Esophagus squamous epithelium (tissue), 5 donors: Measurements from ENCODE around the gene WWOX. TPM values are rescaled to one million over a fixed set of nuclear protein-coding genes. Genes with fewer than 3 reads are reported as not detected.

Experiments
- DNase-seq: peaks from one replicate; lab custom pipeline; 2025; lab: John Stamatoyannopoulos, UW
- H3K27ac ChIP-seq, 4 donors: fragments of 200-600 bp; sonication (generic); one replicate each; pipeline ENCODE4 v1.5.1; 2016 to 2019; ENCODE audit warnings: mild to moderate bottlenecking in 1 of 4
- H3K27me3 ChIP-seq, 4 donors: fragments of 200-600 bp; sonication (generic); 1 replicate in 3 of 4; 2 replicates in 1 of 4; pipeline versions ENCODE4 v1.5.1 to v1.6.0; 2017 to 2021; ENCODE audit warnings: antibody characterized with exemption in 1 of 4
- H3K36me3 ChIP-seq, 3 donors: fragments of 200-600 bp; sonication (generic); one replicate each; pipeline ENCODE4 v1.5.1; 2016 to 2019
- H3K4me1 ChIP-seq, 3 donors: fragments of 200-600 bp; sonication (generic); one replicate each; pipeline ENCODE4 v1.5.1; 2017 to 2019
- H3K4me3 ChIP-seq, 4 donors: fragments of 200-600 bp; sonication (generic); 1 replicate in 3 of 4; 2 replicates in 1 of 4; pipeline ENCODE4 v1.5.1; 2016 to 2019; ENCODE audit warnings: mild to moderate bottlenecking in 2 of 4, moderate library complexity in 1 of 4
- H3K9me3 ChIP-seq, 3 donors: fragments of 200-600 bp; sonication (generic); one replicate each; pipeline ENCODE4 v1.5.1; 2016 to 2019
- CTCF ChIP-seq, 6 experiments: fragments of 450-650 bp in 4 of 6; fragments of 200-600 bp in 2 of 6; sonication (generic) in 2 of 6; IDR thresholded peaks; one replicate each; pipeline ENCODE4 v1.5.1; 2016 to 2019; ENCODE audit warnings: antibody characterized with exemption in 6 of 6, mild to moderate bottlenecking in 4 of 6, moderate library complexity in 4 of 6
- POLR2A ChIP-seq, 4 donors: fragments of 450-650 bp; IDR thresholded peaks; one replicate each; pipeline ENCODE4 v1.6.1; 2017; ENCODE audit warnings: antibody characterized with exemption in 4 of 4, mild to moderate bottlenecking in 4 of 4, moderate library complexity in 3 of 4
- WGBS, 2 donors: methylation state at CpG; one replicate each; pipeline ENCODE4 v1.1.5; 2018; 5-methylcytosine and 5-hydroxymethylcytosine counted together
- intact Hi-C: fragments of 100-400 bp; cut with DNase I; formaldehyde crosslinking; loops from one replicate; pipeline ENCODE4 v1.15.0; 2022
- total RNA-seq, 4 donors: library from RNA; depleted of rRNA; stranded (reverse); fragments of >200 nt; gene quantifications; one replicate each; pipeline ENCODE4 v1.1.0, GENCODE V29; 2016
- donor health status: DM: yes; HTN: yes; CAD: no.

Gene WWOX
- total RNA-seq, 4 donors from 2014 or later = 20.9 to 31.1 (median 27.5) TPM

- intact Hi-C loops = no loop called here
- DNase-seq = no peak
- TF ChIP-seq POLR2A (IDR thresholded peaks at IDR 0.05) (no peak), CTCF (IDR thresholded peaks at IDR 0.05) (no peak)
- H3K36me3 ChIP-seq = no peaks in the 10 kb centered on the region
- H3K27me3 ChIP-seq = no peaks in the 10 kb centered on the region
- H3K9me3 ChIP-seq = no peaks in the 10 kb centered on the region
- H3K27ac ChIP-seq = no peak overlapping the region
- H3K4me3 ChIP-seq = no peak overlapping the region
- H3K4me1 ChIP-seq = peaks cover 0 to 7% (median 0%) of the 10 kb centered on the region in 3 donors
- WGBS, 2 donors = 85 to 87% methylated on average over 15 of the region's 15 CpGs
Observed at GRCh38 chr16:78994135-78994745, 894.8 kb downstream of the WWOX start.

- TF ChIP-seq POLR2A (IDR thresholded peaks at IDR 0.05) = no peak
- TF ChIP-seq CTCF (IDR thresholded peaks at IDR 0.05) = no peak
- H3K36me3 ChIP-seq = no peaks in the 10 kb centered on the region
- intact Hi-C loops = no loop called here
- no peaks in the 10 kb centered on the region for H3K9me3 ChIP-seq
- 83 to 84% methylated on average over 3 of the region's 3 CpGs for WGBS, 2 donors
- H3K4me1 ChIP-seq = peaks cover 0 to 4% (median 0%) of the 10 kb centered on the region in 3 donors
- H3K27me3 ChIP-seq = no peaks in the 10 kb centered on the region
- no peak overlapping the region for H3K27ac ChIP-seq
- no peak overlapping the region for H3K4me3 ChIP-seq
- DNase-seq = no peak
Observed at GRCh38 chr16:78995441-78995840, 896.0 kb downstream of the WWOX start.

GRCh38 chr16:78996790-78997189 lies 897.3 kb downstream of the WWOX start:
- Histone ChIP-seq H3K27me3 (no peaks in the 10 kb centered on the region), H3K9me3 (no peaks in the 10 kb centered on the region), H3K4me3 (no peak overlapping the region), H3K27ac (no peak overlapping the region), H3K4me1 (peaks cover 0 to 4% (median 0%) of the 10 kb centered on the region in 3 donors), H3K36me3 (no peaks in the 10 kb centered on the region)
- DNase-seq = no peak
- TF ChIP-seq CTCF (IDR thresholded peaks at IDR 0.05) = no peak
- intact Hi-C loops = no loop called here
- 89 to 92% methylated on average over 14 to 16 of the region's 16 CpGs for WGBS, 2 donors

GRCh38 chr16:78998879-78999278 lies 899.4 kb downstream of the WWOX start:
- TF ChIP-seq CTCF (IDR thresholded peaks at IDR 0.05) = no peak
- TF ChIP-seq POLR2A (IDR thresholded peaks at IDR 0.05) = no peak
- intact Hi-C loops = no loop called here
- Histone ChIP-seq H3K27me3 (no peaks in the 10 kb centered on the region), H3K4me3 (no peak overlapping the region), H3K27ac (no peak overlapping the region), H3K4me1 (peaks cover 0 to 4% (median 0%) of the 10 kb centered on the region in 3 donors), H3K36me3 (no peaks in the 10 kb centered on the region), H3K9me3 (no peaks in the 10 kb centered on the region)
- no peak for DNase-seq
- 47 to 63% methylated on average over 7 to 10 of the region's 11 CpGs for WGBS, 2 donors

- no peak for TF ChIP-seq POLR2A (IDR thresholded peaks at IDR 0.05)
- TF ChIP-seq CTCF (IDR thresholded peaks at IDR 0.05) = no peak
- intact Hi-C loops = no loop called here
- WGBS, 2 donors = 53 to 68% methylated on average over 9 to 10 of the region's 10 CpGs
- Histone ChIP-seq H3K9me3 (no peaks in the 10 kb centered on the region), H3K27ac (no peak overlapping the region), H3K36me3 (no peaks in the 10 kb centered on the region), H3K4me1 (peaks cover 0 to 4% (median 0%) of the 10 kb centered on the region in 3 donors), H3K4me3 (no peak overlapping the region), H3K27me3 (no peaks in the 10 kb centered on the region)
- DNase-seq = no peak
Observed at GRCh38 chr16:79001156-79001967, 901.9 kb downstream of the WWOX start.
